Right renal pelvis (tissue), 4 donors: ENCODE results near the gene FYN. TPM values are rescaled to one million over a fixed set of nuclear protein-coding genes. Genes with fewer than 3 reads are reported as not detected.

Experiments used
- DNase-seq, 4 donors: peaks; one replicate each; pipeline ENCODE4 v3.0.0-alpha.2; 2013; ENCODE audit warnings: low read depth in 4 of 4, low spot score in 3 of 4, missing footprints in 1 of 4
- polyA plus RNA-seq, 4 donors: library from polyadenylated mRNA; unstranded; fragments of 120-200 nt; gene quantifications; one replicate each; pipeline ENCODE4 v1.2.1, GENCODE V29; 2013; ENCODE audit not compliant: insufficient read length in 4 of 4

FYN gene
- polyA plus RNA-seq, 4 donors, result 162 to 172 (median 167) TPM

- no peak for DNase-seq
These were observed 99.5 kb downstream of the FYN start for GRCh38 chr6:111773501-111774345.

GRCh38 chr6:111772381-111772780 is 100.9 kb downstream of the FYN start:
- no peak for DNase-seq

GRCh38 chr6:111771629-111772028 is 101.6 kb downstream of the FYN start:
- no peak for DNase-seq

- DNase-seq, result no peak
These were observed 102.2 kb downstream of the FYN start for GRCh38 chr6:111771094-111771432.

GRCh38 chr6:111770263-111771093 is 102.8 kb downstream of the FYN start:
- DNase-seq, result no peak

- DNase-seq, result no peak
These were observed 103.7 kb downstream of the FYN start for GRCh38 chr6:111769365-111770152.

- no peak for DNase-seq
These were observed 104.9 kb downstream of the FYN start for GRCh38 chr6:111768431-111768770.

GRCh38 chr6:111767752-111768430 is 105.4 kb downstream of the FYN start:
- no peak for DNase-seq

GRCh38 chr6:111766201-111766857 is 106.9 kb downstream of the FYN start:
- DNase-seq, result no peak

- DNase-seq, result no peak
These were observed 107.5 kb downstream of the FYN start for GRCh38 chr6:111765763-111766162.

GRCh38 chr6:111764238-111765175 is 108.7 kb downstream of the FYN start:
- DNase-seq, result no peak

GRCh38 chr6:111763381-111763780 is 109.9 kb downstream of the FYN start:
- DNase-seq, result no peak

GRCh38 chr6:111761783-111762312 is 111.4 kb downstream of the FYN start:
- no peak for DNase-seq

GRCh38 chr6:111761212-111761611 is 112.0 kb downstream of the FYN start:
- no peak for DNase-seq

GRCh38 chr6:111759836-111760785 is 113.1 kb downstream of the FYN start:
- DNase-seq, result peak in 1 of 4 donors; percentile 40

- DNase-seq, result no peak
These were observed 113.9 kb downstream of the FYN start for GRCh38 chr6:111759331-111759835.

- no peak for DNase-seq
These were observed 114.5 kb downstream of the FYN start for GRCh38 chr6:111758608-111759329.
